ENCODE measurements around the gene PIH1D1. TPM values are rescaled to one million over a fixed set of nuclear protein-coding genes. Genes with fewer than 3 reads are reported as not detected.

Gene PIH1D1
- total and polyA plus RNA-seq, 4 donors: 41.4 to 59.4 (median 47.2) TPM

DNA sequence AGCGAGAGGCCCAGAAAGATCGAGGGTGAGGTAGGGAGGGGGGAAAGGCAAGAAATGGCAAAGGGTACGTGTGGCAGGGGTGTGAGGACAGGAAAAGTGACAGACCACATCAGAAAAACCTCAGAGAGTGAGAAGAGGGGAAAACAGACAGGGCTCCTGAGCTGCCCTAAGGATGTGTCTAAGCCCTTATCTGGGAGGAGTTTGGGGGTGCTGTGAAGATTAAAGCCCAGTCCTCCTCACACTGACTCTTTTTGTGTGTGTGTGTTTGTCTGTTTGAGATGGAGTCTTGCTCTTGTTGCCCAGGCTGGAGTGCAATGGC, 27.7 kb downstream of the PIH1D1 start:
- no peak overlapping the region for H3K9ac ChIP-seq (ENCODE audit: low read depth in 1 of 2, low read length in 2 of 2)
- WGBS: 7% methylated on average over 3 of the region's 3 CpGs
- no peaks in the 10 kb centered on the region for H3K9me3 ChIP-seq (ENCODE audit: control insufficient read depth in 4 of 4, low read length in 3 of 4)
- H3K27ac ChIP-seq (ENCODE audit: low read depth in 1 of 2, low read length in 2 of 2): no peak overlapping the region
- no peak overlapping the region for H3K4me3 ChIP-seq (ENCODE audit: low read depth in 1 of 3, low read length in 3 of 3)
- no peaks in the 10 kb centered on the region for H3K36me3 ChIP-seq (ENCODE audit: control insufficient read depth in 4 of 4, insufficient read depth in 3 of 4, low read depth in 1 of 4, low read length in 3 of 4)
- DNase-seq (ENCODE audit: low spot score): no peak
- no peak for TF ChIP-seq RAD21 (IDR thresholded peaks at IDR 0.05)
- no peak for TF ChIP-seq JUND (IDR thresholded peaks at IDR 0.05)
- TF ChIP-seq, protein P1, sequence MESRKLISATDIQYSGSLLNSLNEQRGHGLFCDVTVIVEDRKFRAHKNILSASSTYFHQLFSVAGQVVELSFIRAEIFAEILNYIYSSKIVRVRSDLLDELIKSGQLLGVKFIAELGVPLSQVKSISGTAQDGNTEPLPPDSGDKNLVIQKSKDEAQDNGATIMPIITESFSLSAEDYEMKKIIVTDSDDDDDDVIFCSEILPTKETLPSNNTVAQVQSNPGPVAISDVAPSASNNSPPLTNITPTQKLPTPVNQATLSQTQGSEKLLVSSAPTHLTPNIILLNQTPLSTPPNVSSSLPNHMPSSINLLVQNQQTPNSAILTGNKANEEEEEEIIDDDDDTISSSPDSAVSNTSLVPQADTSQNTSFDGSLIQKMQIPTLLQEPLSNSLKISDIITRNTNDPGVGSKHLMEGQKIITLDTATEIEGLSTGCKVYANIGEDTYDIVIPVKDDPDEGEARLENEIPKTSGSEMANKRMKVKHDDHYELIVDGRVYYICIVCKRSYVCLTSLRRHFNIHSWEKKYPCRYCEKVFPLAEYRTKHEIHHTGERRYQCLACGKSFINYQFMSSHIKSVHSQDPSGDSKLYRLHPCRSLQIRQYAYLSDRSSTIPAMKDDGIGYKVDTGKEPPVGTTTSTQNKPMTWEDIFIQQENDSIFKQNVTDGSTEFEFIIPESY (IDR thresholded peaks at IDR 0.05): no peak
- TF ChIP-seq, protein P2, sequence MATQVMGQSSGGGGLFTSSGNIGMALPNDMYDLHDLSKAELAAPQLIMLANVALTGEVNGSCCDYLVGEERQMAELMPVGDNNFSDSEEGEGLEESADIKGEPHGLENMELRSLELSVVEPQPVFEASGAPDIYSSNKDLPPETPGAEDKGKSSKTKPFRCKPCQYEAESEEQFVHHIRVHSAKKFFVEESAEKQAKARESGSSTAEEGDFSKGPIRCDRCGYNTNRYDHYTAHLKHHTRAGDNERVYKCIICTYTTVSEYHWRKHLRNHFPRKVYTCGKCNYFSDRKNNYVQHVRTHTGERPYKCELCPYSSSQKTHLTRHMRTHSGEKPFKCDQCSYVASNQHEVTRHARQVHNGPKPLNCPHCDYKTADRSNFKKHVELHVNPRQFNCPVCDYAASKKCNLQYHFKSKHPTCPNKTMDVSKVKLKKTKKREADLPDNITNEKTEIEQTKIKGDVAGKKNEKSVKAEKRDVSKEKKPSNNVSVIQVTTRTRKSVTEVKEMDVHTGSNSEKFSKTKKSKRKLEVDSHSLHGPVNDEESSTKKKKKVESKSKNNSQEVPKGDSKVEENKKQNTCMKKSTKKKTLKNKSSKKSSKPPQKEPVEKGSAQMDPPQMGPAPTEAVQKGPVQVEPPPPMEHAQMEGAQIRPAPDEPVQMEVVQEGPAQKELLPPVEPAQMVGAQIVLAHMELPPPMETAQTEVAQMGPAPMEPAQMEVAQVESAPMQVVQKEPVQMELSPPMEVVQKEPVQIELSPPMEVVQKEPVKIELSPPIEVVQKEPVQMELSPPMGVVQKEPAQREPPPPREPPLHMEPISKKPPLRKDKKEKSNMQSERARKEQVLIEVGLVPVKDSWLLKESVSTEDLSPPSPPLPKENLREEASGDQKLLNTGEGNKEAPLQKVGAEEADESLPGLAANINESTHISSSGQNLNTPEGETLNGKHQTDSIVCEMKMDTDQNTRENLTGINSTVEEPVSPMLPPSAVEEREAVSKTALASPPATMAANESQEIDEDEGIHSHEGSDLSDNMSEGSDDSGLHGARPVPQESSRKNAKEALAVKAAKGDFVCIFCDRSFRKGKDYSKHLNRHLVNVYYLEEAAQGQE (IDR thresholded peaks at IDR 0.05): no peak
- TF ChIP-seq, protein P3, sequence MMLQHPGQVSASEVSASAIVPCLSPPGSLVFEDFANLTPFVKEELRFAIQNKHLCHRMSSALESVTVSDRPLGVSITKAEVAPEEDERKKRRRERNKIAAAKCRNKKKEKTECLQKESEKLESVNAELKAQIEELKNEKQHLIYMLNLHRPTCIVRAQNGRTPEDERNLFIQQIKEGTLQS (IDR thresholded peaks at IDR 0.05): no peak
- TF ChIP-seq RXRA (IDR thresholded peaks at IDR 0.05): no peak
- no peak for TF ChIP-seq YY1 (IDR thresholded peaks at IDR 0.05)
- TF ChIP-seq TAF1 (conservative IDR thresholded peaks at IDR 0.05): no peak
- TF ChIP-seq GABPA (IDR thresholded peaks at IDR 0.05 in 1 of 2, conservative IDR thresholded peaks at IDR 0.05 in 1 of 2): no peak
- TF ChIP-seq SP1 (IDR thresholded peaks at IDR 0.05): no peak
- no peak for TF ChIP-seq EGR1 (IDR thresholded peaks at IDR 0.05; ENCODE audit: low read depth in 2 of 2)
- TF ChIP-seq FOXA1 (IDR thresholded peaks at IDR 0.05): no peak
- TF ChIP-seq HNF4G (IDR thresholded peaks at IDR 0.05): no peak
- TF ChIP-seq, protein P4, sequence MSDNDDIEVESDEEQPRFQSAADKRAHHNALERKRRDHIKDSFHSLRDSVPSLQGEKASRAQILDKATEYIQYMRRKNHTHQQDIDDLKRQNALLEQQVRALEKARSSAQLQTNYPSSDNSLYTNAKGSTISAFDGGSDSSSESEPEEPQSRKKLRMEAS (IDR thresholded peaks at IDR 0.05): no peak
- no peak for TF ChIP-seq FOXA2 (IDR thresholded peaks at IDR 0.05)
- no peak for TF ChIP-seq NR2F2 (IDR thresholded peaks at IDR 0.05)
- TF ChIP-seq, protein P5, sequence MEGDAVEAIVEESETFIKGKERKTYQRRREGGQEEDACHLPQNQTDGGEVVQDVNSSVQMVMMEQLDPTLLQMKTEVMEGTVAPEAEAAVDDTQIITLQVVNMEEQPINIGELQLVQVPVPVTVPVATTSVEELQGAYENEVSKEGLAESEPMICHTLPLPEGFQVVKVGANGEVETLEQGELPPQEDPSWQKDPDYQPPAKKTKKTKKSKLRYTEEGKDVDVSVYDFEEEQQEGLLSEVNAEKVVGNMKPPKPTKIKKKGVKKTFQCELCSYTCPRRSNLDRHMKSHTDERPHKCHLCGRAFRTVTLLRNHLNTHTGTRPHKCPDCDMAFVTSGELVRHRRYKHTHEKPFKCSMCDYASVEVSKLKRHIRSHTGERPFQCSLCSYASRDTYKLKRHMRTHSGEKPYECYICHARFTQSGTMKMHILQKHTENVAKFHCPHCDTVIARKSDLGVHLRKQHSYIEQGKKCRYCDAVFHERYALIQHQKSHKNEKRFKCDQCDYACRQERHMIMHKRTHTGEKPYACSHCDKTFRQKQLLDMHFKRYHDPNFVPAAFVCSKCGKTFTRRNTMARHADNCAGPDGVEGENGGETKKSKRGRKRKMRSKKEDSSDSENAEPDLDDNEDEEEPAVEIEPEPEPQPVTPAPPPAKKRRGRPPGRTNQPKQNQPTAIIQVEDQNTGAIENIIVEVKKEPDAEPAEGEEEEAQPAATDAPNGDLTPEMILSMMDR (IDR thresholded peaks at IDR 0.05; ENCODE audit: low read depth, low read length, missing input control): no peak
- TF ChIP-seq HNF4A (conservative IDR thresholded peaks at IDR 0.05): no peak
- H3K4me1 ChIP-seq (ENCODE audit: control insufficient read depth in 4 of 4, insufficient read depth in 4 of 4, low read length in 3 of 4): peaks cover 5 to 11% (median 8%) of the 10 kb centered on the region in 4 donors
- peaks cover 6 to 33% (median 18%) of the 10 kb centered on the region in 4 donors for H3K27me3 ChIP-seq (ENCODE audit: control insufficient read depth in 4 of 4, insufficient read depth in 4 of 4, low read length in 3 of 4)
